H9 (cell line): ENCODE data around the gene CHDH. TPM values are rescaled to one million over a fixed set of nuclear protein-coding genes. Genes with fewer than 3 reads are reported as not detected.

Source experiments
- DNase-seq: peaks from one replicate; pipeline ENCODE4 v3.0.0-alpha.2; 2017
- H2AFZ ChIP-seq: one replicate; pipeline ENCODE4 v1.6.1; 2013; ENCODE audit warnings: mild to moderate bottlenecking, low read length, control low read depth, moderate library complexity
- H2AK5ac ChIP-seq: 2 replicates; pipeline ENCODE4 v1.6.1; 2013; ENCODE audit warnings: low read length, control low read depth, mixed read lengths; ENCODE audit not compliant: insufficient read length
- H2BK120ac ChIP-seq: one replicate; pipeline ENCODE4 v1.6.1; 2013; ENCODE audit warnings: low read depth, mild to moderate bottlenecking, low read length, control low read depth, inconsistent platforms; ENCODE audit not compliant: poor library complexity, severe bottlenecking
- H2BK12ac ChIP-seq: 2 replicates; pipeline ENCODE4 v1.6.1; 2013; ENCODE audit warnings: low read length, control low read depth, mixed read lengths, low read depth; ENCODE audit not compliant: insufficient read length
- H2BK15ac ChIP-seq: 2 replicates; pipeline ENCODE4 v1.6.1; 2013; ENCODE audit warnings: low read depth, low read length, control low read depth
- H2BK20ac ChIP-seq: one replicate; pipeline ENCODE4 v1.6.1; 2013; ENCODE audit warnings: low read depth, mild to moderate bottlenecking, low read length, control low read depth, inconsistent platforms; ENCODE audit not compliant: poor library complexity, severe bottlenecking
- H2BK5ac ChIP-seq: 2 replicates; pipeline ENCODE4 v1.6.1; 2013; ENCODE audit warnings: low read length, control low read depth, mixed read lengths; ENCODE audit not compliant: insufficient read length
- H3K14ac ChIP-seq: 2 replicates; pipeline ENCODE4 v1.6.1; 2013; ENCODE audit warnings: low read length, control low read depth; ENCODE audit not compliant: insufficient read depth
- H3K18ac ChIP-seq: 2 replicates; pipeline ENCODE4 v1.6.1; 2013; ENCODE audit warnings: low read depth, mild to moderate bottlenecking, mixed read lengths, low read length, control low read depth; ENCODE audit not compliant: insufficient read length
- H3K23ac ChIP-seq: 2 replicates; pipeline ENCODE4 v1.6.1; 2013; ENCODE audit warnings: low read length, control low read depth, mixed read lengths, low read depth; ENCODE audit not compliant: insufficient read length
- H3K23me2 ChIP-seq: 2 replicates; pipeline ENCODE4 v1.6.1; 2013; ENCODE audit warnings: low read depth, mild to moderate bottlenecking, mixed read lengths, low read length, control low read depth; ENCODE audit not compliant: insufficient read length, poor library complexity, severe bottlenecking
- H3K27ac ChIP-seq: 2 replicates; pipeline ENCODE4 v1.5.1; 2013; ENCODE audit warnings: low read length, control low read depth, mixed read lengths, low read depth; ENCODE audit not compliant: insufficient read length
- H3K27me3 ChIP-seq: 2 replicates; pipeline ENCODE4 v1.6.1; 2013; ENCODE audit warnings: low read length, control low read depth, inconsistent platforms; ENCODE audit not compliant: insufficient read depth
- H3K4ac ChIP-seq: 2 replicates; pipeline ENCODE4 v1.6.1; 2013; ENCODE audit warnings: low read depth, mild to moderate bottlenecking, control low read depth, inconsistent platforms, low read length, moderate library complexity
- H3K4me1 ChIP-seq: 2 replicates; pipeline ENCODE4 v1.6.1; 2013; ENCODE audit warnings: low read length, control low read depth, inconsistent platforms; ENCODE audit not compliant: insufficient read depth
- H3K4me2 ChIP-seq: 2 replicates; pipeline ENCODE4 v1.6.1; 2013; ENCODE audit warnings: low read length, control low read depth, mixed read lengths; ENCODE audit not compliant: insufficient read length, insufficient read depth
- H3K56ac ChIP-seq: 2 replicates; pipeline ENCODE4 v1.6.1; 2013; ENCODE audit warnings: low read depth, mild to moderate bottlenecking, mixed read lengths, low read length, control low read depth; ENCODE audit not compliant: insufficient read length
- H3K79me1 ChIP-seq: 2 replicates; pipeline ENCODE4 v1.6.1; 2013; ENCODE audit warnings: low read depth, mild to moderate bottlenecking, moderate library complexity, low read length, control low read depth, inconsistent platforms; ENCODE audit not compliant: insufficient read depth, poor library complexity, severe bottlenecking
- H3K79me2 ChIP-seq: 2 replicates; pipeline ENCODE4 v1.6.1; 2013; ENCODE audit warnings: low read length, control low read depth, inconsistent platforms; ENCODE audit not compliant: insufficient read depth
- H3K9ac ChIP-seq: 2 replicates; pipeline ENCODE4 v1.6.1; 2013; ENCODE audit warnings: low read length, control low read depth, mixed read lengths; ENCODE audit not compliant: insufficient read length; ENCODE audit errors: extremely low read depth
- H3K9me3 ChIP-seq: one replicate; pipeline ENCODE4 v1.6.1; 2013; ENCODE audit warnings: low read depth, low read length, inconsistent platforms; ENCODE audit not compliant: control insufficient read depth
- H3T11ph ChIP-seq: one replicate; pipeline ENCODE4 v1.6.1; 2013; ENCODE audit warnings: mild to moderate bottlenecking, low read length, control low read depth, inconsistent platforms
- H4K20me1 ChIP-seq: one replicate; pipeline ENCODE4 v1.6.1; 2013; ENCODE audit not compliant: control insufficient read depth, insufficient read length, insufficient read depth
- H4K5ac ChIP-seq: 2 replicates; pipeline ENCODE4 v1.6.1; 2013; ENCODE audit warnings: low read depth, mild to moderate bottlenecking, mixed read lengths, low read length, control low read depth; ENCODE audit not compliant: insufficient read length
- H4K8ac ChIP-seq: replicated peaks from 2 replicates; pipeline ENCODE4 v1.6.1; 2013; ENCODE audit warnings: low read length, control low read depth, mixed read lengths, low read depth; ENCODE audit not compliant: insufficient read length
- H4K91ac ChIP-seq: 2 replicates; pipeline ENCODE4 v1.6.1; 2013; ENCODE audit warnings: low read depth, mild to moderate bottlenecking, moderate library complexity, mixed read lengths, low read length, control low read depth; ENCODE audit not compliant: insufficient read length
- H3K27ac Mint-ChIP-seq, 3 experiments: 2 replicates in 2 of 3; 3 replicates in 1 of 3; pipeline ENCODE4 v1.8.0; 2020 to 2021; ENCODE audit warnings: mixed read lengths in 3 of 3, mild to moderate bottlenecking in 1 of 3, moderate library complexity in 1 of 3
- H3K27me3 Mint-ChIP-seq: 2 replicates; pipeline ENCODE4 v1.8.0; 2021; ENCODE audit warnings: low read depth, mild to moderate bottlenecking, moderate library complexity, mixed read lengths
- H3K36me3 Mint-ChIP-seq, 3 experiments: 2 replicates in 2 of 3; 3 replicates in 1 of 3; pipeline ENCODE4 v1.8.0; 2020 to 2021; ENCODE audit warnings: low read depth in 3 of 3, mixed read lengths in 3 of 3; ENCODE audit not compliant: insufficient read depth in 1 of 3
- H3K4me1 Mint-ChIP-seq, 2 experiments: 2 replicates each; pipeline ENCODE4 v1.8.0; 2020; ENCODE audit warnings: mixed read lengths in 2 of 2
- H3K4me3 Mint-ChIP-seq, 2 experiments: 2 replicates in 1 of 2; 3 replicates in 1 of 2; pipeline ENCODE4 v1.8.0; 2020 to 2021; ENCODE audit warnings: mild to moderate bottlenecking in 2 of 2, mixed read lengths in 2 of 2, moderate library complexity in 1 of 2
- H3K9me3 Mint-ChIP-seq, 2 experiments: 2 replicates in 1 of 2; 3 replicates in 1 of 2; pipeline ENCODE4 v1.8.0; 2020; ENCODE audit warnings: mild to moderate bottlenecking in 2 of 2, mixed read lengths in 2 of 2, moderate library complexity in 1 of 2
- WGBS: extraction: QIAGEN DNeasy Blood & Tissue Kit; methylation state at CpG from one replicate; pipeline ENCODE4 v1.1.7; 2013; ENCODE audit warnings: missing lambda C conversion rate, low lambda C conversion rate, mixed read lengths; ENCODE audit not compliant: insufficient read length; ENCODE audit errors: extremely low coverage; 5-methylcytosine and 5-hydroxymethylcytosine counted together
- total RNA-seq: library from RNA; stranded (reverse); gene quantifications from 2 replicates; pipeline ENCODE4 v1.2.1, GENCODE V29; 2021
- TF ChIP-seq, protein P1 (sequence below): fragments of 200-600 bp; sonication (generic); conservative IDR thresholded peaks from 3 replicates; pipeline ENCODE4 v1.8.0; 2021; ENCODE audit warnings: antibody characterized with exemption, mild to moderate bottlenecking

The CHDH gene
- total RNA-seq, 1 experiment from 2014 or later: 11.0 TPM

DNA sequence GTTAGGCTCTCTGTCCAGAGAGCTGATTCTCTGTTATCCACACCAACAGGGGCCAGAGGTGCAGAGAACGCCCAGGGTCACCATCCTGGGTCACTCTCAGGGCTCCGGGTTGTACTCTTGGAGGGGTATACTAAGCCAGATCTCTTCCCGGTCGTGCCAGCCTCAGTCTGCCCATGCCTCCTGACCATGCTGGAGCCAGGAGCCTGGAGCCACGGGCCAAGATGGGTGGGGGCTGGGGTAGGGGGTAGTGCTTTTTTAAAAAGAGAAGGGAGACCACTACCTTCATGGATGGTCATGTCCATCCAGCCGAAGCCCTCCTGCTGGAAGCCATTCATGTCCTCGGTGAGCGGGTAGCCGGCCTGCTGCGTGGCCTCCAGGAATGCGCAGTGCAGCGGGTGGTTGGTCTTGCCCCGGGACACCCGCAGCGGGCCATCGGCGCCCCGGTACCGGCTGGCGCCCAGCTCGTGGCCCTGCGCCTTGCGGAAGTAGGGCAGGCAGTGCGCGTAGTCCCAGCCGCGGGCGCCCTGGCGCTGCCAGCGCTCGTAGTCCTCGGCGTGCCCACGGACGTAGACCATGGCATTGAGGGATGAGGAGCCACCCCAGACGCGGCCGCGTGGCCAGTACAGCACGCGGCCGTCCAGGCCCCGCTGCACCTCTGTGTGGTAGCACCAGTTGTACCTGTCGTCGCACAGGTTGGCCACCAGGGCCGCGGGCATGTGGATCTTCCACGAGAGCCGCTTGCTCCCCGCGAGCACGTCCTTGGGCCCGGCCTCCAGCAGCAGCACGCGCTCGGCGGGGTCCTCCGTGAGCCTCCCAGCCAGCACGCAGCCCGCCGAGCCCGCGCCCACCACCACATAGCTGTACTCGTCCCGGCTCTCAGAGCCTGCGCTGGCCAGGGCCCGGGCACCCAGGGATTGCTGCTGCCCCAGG lies 22.9 kb downstream of the CHDH start:
- H3K14ac ChIP-seq: no peak overlapping the region
- Mint-ChIP-seq H3K4me1 (peaks cover 0 to 10% of the 10 kb centered on the region in 2 experiments; a peak in 2 of 4 replicates), H3K27ac (no peak overlapping the region), H3K27me3 (no peaks in the 10 kb centered on the region), H3K4me3 (no peak overlapping the region), H3K36me3 (peaks cover 0 to 20% (median 8%) of the 10 kb centered on the region in 3 experiments; a peak in 4 of 7 replicates), H3K9me3 (no peaks in the 10 kb centered on the region)
- no peak overlapping the region for H3K18ac ChIP-seq
- TF ChIP-seq, protein P1, sequence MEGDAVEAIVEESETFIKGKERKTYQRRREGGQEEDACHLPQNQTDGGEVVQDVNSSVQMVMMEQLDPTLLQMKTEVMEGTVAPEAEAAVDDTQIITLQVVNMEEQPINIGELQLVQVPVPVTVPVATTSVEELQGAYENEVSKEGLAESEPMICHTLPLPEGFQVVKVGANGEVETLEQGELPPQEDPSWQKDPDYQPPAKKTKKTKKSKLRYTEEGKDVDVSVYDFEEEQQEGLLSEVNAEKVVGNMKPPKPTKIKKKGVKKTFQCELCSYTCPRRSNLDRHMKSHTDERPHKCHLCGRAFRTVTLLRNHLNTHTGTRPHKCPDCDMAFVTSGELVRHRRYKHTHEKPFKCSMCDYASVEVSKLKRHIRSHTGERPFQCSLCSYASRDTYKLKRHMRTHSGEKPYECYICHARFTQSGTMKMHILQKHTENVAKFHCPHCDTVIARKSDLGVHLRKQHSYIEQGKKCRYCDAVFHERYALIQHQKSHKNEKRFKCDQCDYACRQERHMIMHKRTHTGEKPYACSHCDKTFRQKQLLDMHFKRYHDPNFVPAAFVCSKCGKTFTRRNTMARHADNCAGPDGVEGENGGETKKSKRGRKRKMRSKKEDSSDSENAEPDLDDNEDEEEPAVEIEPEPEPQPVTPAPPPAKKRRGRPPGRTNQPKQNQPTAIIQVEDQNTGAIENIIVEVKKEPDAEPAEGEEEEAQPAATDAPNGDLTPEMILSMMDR: peak; percentile 47
- DNase-seq: peak; percentile 76
- no peak overlapping the region for H2BK15ac ChIP-seq
- no peak overlapping the region for H2BK5ac ChIP-seq
- no peaks in the 10 kb centered on the region for H3K9me3 ChIP-seq
- no peaks in the 10 kb centered on the region for H3K79me2 ChIP-seq
- H3K23ac ChIP-seq: no peak overlapping the region
- H3K23me2 ChIP-seq: no peaks in the 10 kb centered on the region
- no peak overlapping the region for H4K91ac ChIP-seq
- H4K5ac ChIP-seq: no peak overlapping the region
- no peaks in the 10 kb centered on the region for H3K79me1 ChIP-seq
- H4K20me1 ChIP-seq: no peaks in the 10 kb centered on the region
- no peak overlapping the region for H3K56ac ChIP-seq
- H3K9ac ChIP-seq: no peak overlapping the region
- H2AK5ac ChIP-seq: no peak overlapping the region
- no peak overlapping the region for H3K4me2 ChIP-seq
- no peaks in the 10 kb centered on the region for H3K4me1 ChIP-seq
- H4K8ac ChIP-seq: no peak overlapping the region
- WGBS: no CpG with 5 or more reads among the region's 67 CpGs
- H3K27me3 ChIP-seq: no peaks in the 10 kb centered on the region
- H3K27ac ChIP-seq: no peak overlapping the region
- no peak overlapping the region for H2BK12ac ChIP-seq
- no peak overlapping the region for H3T11ph ChIP-seq
- no peak overlapping the region for H3K4ac ChIP-seq
- H2AFZ ChIP-seq: no peak overlapping the region
- no peak overlapping the region for H2BK20ac ChIP-seq
- no peak overlapping the region for H2BK120ac ChIP-seq
